ENCODE data around the gene C19orf85. TPM values are rescaled to one million over a fixed set of nuclear protein-coding genes. Genes with fewer than 3 reads are reported as not detected.
A peak's percentile ranks its signal among the peaks of the same experiment; 100 is the strongest.
"Not testable (repeated sequence)": the region's sequence is repeated elsewhere in the genome, so short reads cannot be mapped to it uniquely, and the experiment has no call there.

The C19orf85 gene
- total RNA-seq, result not detected
- polyA plus RNA-seq, result 0.51 TPM

- DNase-seq (ENCODE audit: extremely low spot score), result no peak
- H3K27ac ChIP-seq (ENCODE audit: low read depth), result no peak within 1 kb of the TSS
- WGBS, result 48% methylated on average over 14 of the region's 14 CpGs
- H3K4me1 ChIP-seq (ENCODE audit: insufficient read depth), result peaks cover 2% of the 10 kb centered on the region
- H3K4me3 ChIP-seq (ENCODE audit: low read depth, low read length), result no peak within 1 kb of the TSS
- H3K36me3 ChIP-seq (ENCODE audit: insufficient read depth), result no peaks in the 10 kb centered on the region
Measured at GRCh38 chr19:55464662-55465054, at the start of gene C19orf85. C19orf85 (minus strand) TSS chr19:55464751; CDS start chr19:55464554, 197 bp downstream.

- WGBS, result 66% methylated on average over 10 of the region's 10 CpGs
Measured at GRCh38 chr19:55508120-55508519, 43.6 kb upstream of the C19orf85 start.

GRCh38 chr19:55504981-55505380 is 40.4 kb upstream of the C19orf85 start:
- 84% methylated on average over 11 of the region's 11 CpGs for WGBS
- Histone ChIP-seq H3K4me3 (ENCODE audit: low read depth, low read length) (no peak overlapping the region), H3K27ac (ENCODE audit: low read depth) (no peak overlapping the region), H3K36me3 (ENCODE audit: insufficient read depth) (no peaks in the 10 kb centered on the region), H3K4me1 (ENCODE audit: insufficient read depth) (no peaks in the 10 kb centered on the region)
- no peak for DNase-seq (ENCODE audit: extremely low spot score)

More at GRCh38 chr19:55508120-55508519, 43.6 kb upstream of the C19orf85 start:
- Histone ChIP-seq H3K36me3 (ENCODE audit: insufficient read depth) (no peaks in the 10 kb centered on the region), H3K4me1 (ENCODE audit: insufficient read depth) (no peaks in the 10 kb centered on the region), H3K4me3 (ENCODE audit: low read depth, low read length) (no peak overlapping the region), H3K27ac (ENCODE audit: low read depth) (no peak overlapping the region)
- no peak for DNase-seq (ENCODE audit: extremely low spot score)

- Histone ChIP-seq H3K4me1 (ENCODE audit: insufficient read depth) (no peaks in the 10 kb centered on the region), H3K4me3 (ENCODE audit: low read depth, low read length) (no peak overlapping the region), H3K36me3 (ENCODE audit: insufficient read depth) (no peaks in the 10 kb centered on the region), H3K27ac (ENCODE audit: low read depth) (no peak overlapping the region)
- DNase-seq (ENCODE audit: extremely low spot score), result no peak
- WGBS, result 35% methylated on average over 13 of the region's 13 CpGs
Measured at GRCh38 chr19:55504252-55504603, 39.7 kb upstream of the C19orf85 start.

GRCh38 chr19:55503502-55504251 is 39.1 kb upstream of the C19orf85 start:
- Histone ChIP-seq H3K36me3 (ENCODE audit: insufficient read depth) (no peaks in the 10 kb centered on the region), H3K4me3 (ENCODE audit: low read depth, low read length) (no peak overlapping the region), H3K27ac (ENCODE audit: low read depth) (peak overlapping the region; percentile 56), H3K4me1 (ENCODE audit: insufficient read depth) (no peaks in the 10 kb centered on the region)
- 10% methylated on average over 64 of the region's 64 CpGs for WGBS
- DNase-seq (ENCODE audit: extremely low spot score), result no peak

GRCh38 chr19:55503157-55503501 is 38.6 kb upstream of the C19orf85 start:
- no peak for DNase-seq (ENCODE audit: extremely low spot score)
- Histone ChIP-seq H3K4me1 (ENCODE audit: insufficient read depth) (no peaks in the 10 kb centered on the region), H3K27ac (ENCODE audit: low read depth) (no peak overlapping the region), H3K36me3 (ENCODE audit: insufficient read depth) (no peaks in the 10 kb centered on the region), H3K4me3 (ENCODE audit: low read depth, low read length) (no peak overlapping the region)
- 84% methylated on average over 17 of the region's 17 CpGs for WGBS

GRCh38 chr19:55502197-55502952 is 37.8 kb upstream of the C19orf85 start:
- H3K27ac ChIP-seq (ENCODE audit: low read depth), result no peak overlapping the region
- no peak overlapping the region for H3K4me3 ChIP-seq (ENCODE audit: low read depth, low read length)
- 93% methylated on average over 9 of the region's 9 CpGs for WGBS
- no peaks in the 10 kb centered on the region for H3K4me1 ChIP-seq (ENCODE audit: insufficient read depth)
- no peaks in the 10 kb centered on the region for H3K36me3 ChIP-seq (ENCODE audit: insufficient read depth)
- no peak for DNase-seq (ENCODE audit: extremely low spot score)

- no peak for DNase-seq (ENCODE audit: extremely low spot score)
- H3K36me3 ChIP-seq (ENCODE audit: insufficient read depth), result no peaks in the 10 kb centered on the region
- WGBS, result 94% methylated on average over 26 of the region's 26 CpGs
- no peak overlapping the region for H3K4me3 ChIP-seq (ENCODE audit: low read depth, low read length)
- no peaks in the 10 kb centered on the region for H3K4me1 ChIP-seq (ENCODE audit: insufficient read depth)
- H3K27ac ChIP-seq (ENCODE audit: low read depth), result no peak overlapping the region
Measured at GRCh38 chr19:55500368-55500952, 35.9 kb upstream of the C19orf85 start.

GRCh38 chr19:55498246-55498840 is 33.8 kb upstream of the C19orf85 start:
- WGBS, result 34% methylated on average over 2 of the region's 2 CpGs
- Histone ChIP-seq H3K36me3 (ENCODE audit: insufficient read depth) (no peaks in the 10 kb centered on the region), H3K4me3 (ENCODE audit: low read depth, low read length) (no peak overlapping the region), H3K4me1 (ENCODE audit: insufficient read depth) (no peaks in the 10 kb centered on the region), H3K27ac (ENCODE audit: low read depth) (no peak overlapping the region)
- DNase-seq (ENCODE audit: extremely low spot score), result no peak

GRCh38 chr19:55497763-55498162 is 33.2 kb upstream of the C19orf85 start:
- WGBS, result 84% methylated on average over 13 of the region's 13 CpGs
- no peak overlapping the region for H3K27ac ChIP-seq (ENCODE audit: low read depth)
- no peaks in the 10 kb centered on the region for H3K4me1 ChIP-seq (ENCODE audit: insufficient read depth)
- H3K36me3 ChIP-seq (ENCODE audit: insufficient read depth), result no peaks in the 10 kb centered on the region
- DNase-seq (ENCODE audit: extremely low spot score), result no peak
- no peak overlapping the region for H3K4me3 ChIP-seq (ENCODE audit: low read depth, low read length)

GRCh38 chr19:55496820-55497219 is 32.3 kb upstream of the C19orf85 start:
- not testable (repeated sequence) for DNase-seq (ENCODE audit: extremely low spot score); H3K36me3 ChIP-seq (ENCODE audit: insufficient read depth); H3K4me1 ChIP-seq (ENCODE audit: insufficient read depth); H3K4me3 ChIP-seq (ENCODE audit: low read depth, low read length); H3K27ac ChIP-seq (ENCODE audit: low read depth)
- WGBS, result 77% methylated on average over 10 of the region's 10 CpGs

- Histone ChIP-seq H3K4me3 (ENCODE audit: low read depth, low read length) (no peak overlapping the region), H3K4me1 (ENCODE audit: insufficient read depth) (no peaks in the 10 kb centered on the region), H3K36me3 (ENCODE audit: insufficient read depth) (no peaks in the 10 kb centered on the region), H3K27ac (ENCODE audit: low read depth) (no peak overlapping the region)
- WGBS, result 80% methylated on average over 11 of the region's 11 CpGs
- no peak for DNase-seq (ENCODE audit: extremely low spot score)
Measured at GRCh38 chr19:55495646-55496349, 31.2 kb upstream of the C19orf85 start.

- Histone ChIP-seq H3K4me1 (ENCODE audit: insufficient read depth) (no peaks in the 10 kb centered on the region), H3K4me3 (ENCODE audit: low read depth, low read length) (no peak overlapping the region), H3K27ac (ENCODE audit: low read depth) (no peak overlapping the region), H3K36me3 (ENCODE audit: insufficient read depth) (no peaks in the 10 kb centered on the region)
- DNase-seq (ENCODE audit: extremely low spot score), result no peak
- 46% methylated on average over 22 of the region's 22 CpGs for WGBS
Measured at GRCh38 chr19:55494172-55494761, 29.7 kb upstream of the C19orf85 start.
